BLaER1 treated with 17β-estradiol and CSF1 and Interleukin-3, amounts not matched to agents 10 nM and 100 nM (cell line): ENCODE measurements around the gene GATAD2A.
"Not testable (repeated sequence)": the region's sequence is repeated elsewhere in the genome, so short reads cannot be mapped to it uniquely, and the experiment has no call there.

Experiments
- H3K27ac ChIP-seq, 11 experiments: shearing (Covaris generic); formaldehyde crosslinking; 2 replicates each; pipeline ENCODE4 v1.8.1; 2022
- H3K27me3 ChIP-seq, 11 experiments: shearing (Covaris generic); formaldehyde crosslinking; 2 replicates each; pipeline ENCODE4 v1.8.1; 2022
- H3K36me3 ChIP-seq, 11 experiments: shearing (Covaris generic); formaldehyde crosslinking; 2 replicates each; pipeline ENCODE4 v1.8.1; 2022
- H3K4me1 ChIP-seq, 10 experiments: shearing (Covaris generic); formaldehyde crosslinking; 2 replicates each; pipeline ENCODE4 v1.8.1; 2022
- H3K4me2 ChIP-seq, 11 experiments: shearing (Covaris generic); formaldehyde crosslinking; 2 replicates each; pipeline ENCODE4 v1.8.1; 2022
- H3K4me3 ChIP-seq, 10 experiments: shearing (Covaris generic); formaldehyde crosslinking; 2 replicates each; pipeline ENCODE4 v1.8.1; 2022
- H3K9ac ChIP-seq, 11 experiments: shearing (Covaris generic); formaldehyde crosslinking; 2 replicates each; pipeline ENCODE4 v1.8.1; 2022
- H3K9me3 ChIP-seq, 11 experiments: shearing (Covaris generic); formaldehyde crosslinking; replicated peaks in 1 of 11; 2 replicates each; pipeline ENCODE4 v1.8.1; 2022
- H4K20me1 ChIP-seq, 11 experiments: shearing (Covaris generic); formaldehyde crosslinking; 2 replicates each; pipeline ENCODE4 v1.8.1; 2022
- Cebpa-rat ChIP-seq, 11 experiments: shearing (Covaris generic); IDR thresholded peaks; 2 replicates each; pipeline ENCODE4 v1.8.1; 2022

GATAD2A gene

GRCh38 chr19:19468424-19469050 is 63.1 kb downstream of the GATAD2A start:
- Histone ChIP-seq H3K4me2 (no peak overlapping the region), H3K27me3 (no peaks in the 10 kb centered on the region), H3K9ac (no peak overlapping the region), H3K9me3 (peaks cover 46 to 61% (median 58%) of the 10 kb centered on the region in 11 experiments), H3K27ac (no peak overlapping the region), H4K20me1 (peaks cover 30 to 93% (median 53%) of the 10 kb centered on the region in 11 experiments; a peak in 21 of 22 replicates), H3K4me3 (peak overlapping the region in 3 of 10 experiments; percentile 0 to 38 (median 5); a peak in 2 of 20 replicates), H3K4me1 (peaks cover 12 to 54% (median 37%) of the 10 kb centered on the region in 10 experiments; a peak in 19 of 20 replicates), H3K36me3 (peaks cover 72 to 99% (median 91%) of the 10 kb centered on the region in 11 experiments)
- no peak for TF ChIP-seq Cebpa-rat (IDR thresholded peaks at IDR 0.05)

DNA sequence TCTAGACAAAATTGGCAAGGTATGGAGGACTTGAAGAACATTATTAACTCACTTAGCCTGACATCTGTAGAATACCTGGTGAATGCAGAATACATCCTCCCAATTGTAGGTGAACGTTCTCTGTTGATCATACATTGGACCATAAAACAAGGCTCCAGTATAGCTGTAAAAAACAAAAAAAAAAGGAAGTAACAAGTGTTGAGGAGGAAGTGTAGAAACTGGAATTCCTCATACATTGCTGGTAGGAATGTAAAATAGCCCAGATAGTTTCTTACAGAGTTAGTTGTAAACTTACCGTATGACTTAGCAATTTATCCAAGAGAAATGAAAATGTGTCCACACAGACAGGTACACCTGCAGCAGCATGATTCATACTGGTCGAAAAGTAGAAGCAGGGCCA is 65.1 kb downstream of the GATAD2A start:
- peaks cover 74 to 99% (median 91%) of the 10 kb centered on the region in 11 experiments for H3K36me3 ChIP-seq

DNA sequence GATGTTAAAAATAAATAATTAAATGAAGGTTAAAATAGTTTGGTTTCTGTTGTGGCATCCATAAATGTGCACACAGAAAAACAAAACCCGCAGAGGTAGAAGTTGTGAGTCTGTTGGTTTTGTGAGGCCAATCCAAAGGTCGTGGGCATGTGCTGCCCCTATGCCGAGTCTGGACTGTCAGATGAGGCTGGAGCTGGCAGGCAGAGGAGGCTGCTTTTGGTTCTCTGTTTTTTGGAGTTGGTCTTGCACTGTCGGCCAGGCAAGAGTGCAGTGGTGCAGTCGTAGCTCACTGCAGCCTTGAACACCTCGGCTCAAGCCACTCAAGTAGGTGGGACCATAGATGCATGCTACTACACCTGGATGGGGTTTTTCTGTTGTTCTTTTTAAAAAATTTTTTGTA is 66.2 kb downstream of the GATAD2A start:
- Histone ChIP-seq H3K4me2 (peak overlapping the region in 3 of 11 experiments; percentile 19 to 43 (median 22); a peak in 4 of 22 replicates), H3K4me1 (peaks cover 27 to 72% (median 49%) of the 10 kb centered on the region in 10 experiments), H3K36me3 (peaks cover 68 to 99% (median 91%) of the 10 kb centered on the region in 11 experiments), H3K27me3 (no peaks in the 10 kb centered on the region), H3K27ac (no peak overlapping the region; a peak in 1 of 22 replicates), H3K4me3 (no peak overlapping the region), H3K9ac (no peak overlapping the region), H4K20me1 (peaks cover 51 to 93% (median 67%) of the 10 kb centered on the region in 11 experiments; a peak in 21 of 22 replicates), H3K9me3 (peaks cover 30 to 31% (median 30%) of the 10 kb centered on the region in 11 experiments)
- no peak for TF ChIP-seq Cebpa-rat (IDR thresholded peaks at IDR 0.05)

More for the DNA sequence above, 65.1 kb downstream of the GATAD2A start:
- Histone ChIP-seq H3K4me2 (peak overlapping the region in 6 of 11 experiments; percentile 32 to 83 (median 66); a peak in 11 of 22 replicates), H3K4me1 (peaks cover 27 to 61% (median 49%) of the 10 kb centered on the region in 10 experiments), H4K20me1 (peaks cover 41 to 93% (median 56%) of the 10 kb centered on the region in 11 experiments; a peak in 21 of 22 replicates), H3K4me3 (no peak overlapping the region), H3K9me3 (peaks cover 41 to 42% (median 42%) of the 10 kb centered on the region in 11 experiments), H3K27ac (peak overlapping the region in 4 of 11 experiments; percentile 3 to 57 (median 28); a peak in 4 of 22 replicates), H3K9ac (no peak overlapping the region; a peak in 1 of 22 replicates), H3K27me3 (no peaks in the 10 kb centered on the region)
- TF ChIP-seq Cebpa-rat (IDR thresholded peaks at IDR 0.05) = no peak

DNA sequence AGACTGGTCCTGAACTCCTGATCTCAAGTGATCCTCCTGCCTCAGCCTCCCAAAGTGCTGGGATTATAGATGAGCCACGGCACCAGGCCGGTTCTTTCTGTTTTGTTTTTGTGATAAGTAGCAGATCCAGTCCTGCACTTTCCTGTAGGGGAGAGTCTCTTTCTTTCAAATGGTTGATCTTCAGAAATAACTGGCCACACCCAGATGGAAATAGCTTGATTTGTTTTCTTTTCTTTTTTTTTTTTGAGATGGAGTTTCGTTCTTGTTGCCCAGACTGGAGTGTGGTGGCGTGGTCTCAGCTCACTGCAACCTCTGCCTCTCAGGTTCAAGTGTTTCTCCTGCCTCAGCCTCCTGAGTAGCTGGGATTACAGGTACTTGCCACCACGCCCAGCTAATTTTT is 66.6 kb downstream of the GATAD2A start:
- peak overlapping the region in 4 of 11 experiments; percentile 0 to 43 (median 20); a peak in 5 of 22 replicates for H3K4me2 ChIP-seq
- peaks cover 55 to 94% (median 71%) of the 10 kb centered on the region in 11 experiments; a peak in 21 of 22 replicates for H4K20me1 ChIP-seq

GRCh38 chr19:19475015-19475765 is 69.7 kb downstream of the GATAD2A start:
- H3K4me1 ChIP-seq = peaks cover 41 to 84% (median 64%) of the 10 kb centered on the region in 10 experiments
- H3K4me2 ChIP-seq = peak overlapping the region in 3 of 11 experiments; percentile 6 to 51 (median 39); a peak in 3 of 22 replicates
- no peak for TF ChIP-seq Cebpa-rat (IDR thresholded peaks at IDR 0.05)
- H3K9ac ChIP-seq = peak overlapping the region in 4 of 11 experiments; percentile 11 to 51 (median 29); a peak in 4 of 22 replicates
- peaks cover 85 to 100% (median 99%) of the 10 kb centered on the region in 11 experiments; a peak in 21 of 22 replicates for H4K20me1 ChIP-seq
- H3K4me3 ChIP-seq = no peak overlapping the region
- no peaks in the 10 kb centered on the region for H3K27me3 ChIP-seq
- no peaks in the 10 kb centered on the region for H3K9me3 ChIP-seq
- H3K36me3 ChIP-seq = peaks cover 72 to 100% (median 93%) of the 10 kb centered on the region in 11 experiments
- peak overlapping the region in 5 of 11 experiments; percentile 12 to 41 (median 24); a peak in 9 of 22 replicates for H3K27ac ChIP-seq

More for the DNA sequence above, 66.6 kb downstream of the GATAD2A start:
- peaks cover 26 to 27% (median 26%) of the 10 kb centered on the region in 11 experiments for H3K9me3 ChIP-seq
- not testable (repeated sequence) for H3K27me3 ChIP-seq, H3K9ac ChIP-seq, H3K27ac ChIP-seq, H3K4me3 ChIP-seq
- peaks cover 68 to 99% (median 91%) of the 10 kb centered on the region in 11 experiments for H3K36me3 ChIP-seq
- peaks cover 27 to 76% (median 49%) of the 10 kb centered on the region in 10 experiments for H3K4me1 ChIP-seq

DNA sequence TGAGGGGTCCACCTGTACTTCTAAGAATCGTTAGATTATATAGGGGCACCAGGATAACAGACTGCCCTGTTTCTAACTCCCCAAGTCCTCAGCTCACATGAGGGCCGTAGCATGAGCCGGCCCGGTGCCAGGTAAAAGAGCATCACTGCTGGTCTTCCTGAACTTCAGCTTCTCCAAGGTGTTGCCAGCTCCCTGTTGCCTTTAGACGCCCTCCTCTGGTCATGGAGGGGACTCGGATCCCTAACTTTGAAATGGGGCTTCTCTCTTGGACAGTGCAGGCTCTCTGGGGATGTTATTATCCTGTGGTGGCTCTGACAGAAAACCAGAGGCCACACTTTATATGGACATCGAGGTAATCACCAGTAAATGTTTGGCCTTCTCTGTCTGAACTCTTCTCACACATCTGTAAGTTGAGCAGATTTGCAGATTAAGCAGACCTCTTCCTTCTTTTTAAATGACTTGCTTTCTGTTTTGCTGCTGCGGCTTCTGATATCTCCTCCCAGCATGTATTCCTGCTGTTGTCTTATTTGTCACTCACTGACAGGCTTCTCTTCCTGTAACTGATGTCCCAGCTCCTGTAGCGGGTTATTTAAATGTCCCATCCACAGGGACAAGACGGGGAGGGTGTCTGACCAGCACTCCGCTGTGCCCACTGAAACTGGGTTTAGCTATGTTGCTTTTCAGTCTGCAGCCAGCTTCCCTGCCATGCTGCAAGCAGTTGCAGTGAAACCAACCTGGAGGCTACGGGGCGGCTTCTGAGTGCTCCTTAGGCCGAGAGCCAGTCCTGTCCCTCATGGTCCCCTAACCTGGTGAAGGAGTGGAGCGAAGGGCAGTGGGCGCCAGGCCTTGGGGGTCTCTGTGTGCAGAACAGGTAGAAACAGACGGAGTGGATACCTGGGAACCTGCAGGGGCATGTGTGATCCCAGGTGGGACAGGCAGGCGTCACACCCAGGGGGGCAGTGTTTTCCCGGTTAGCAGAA is 70.7 kb downstream of the GATAD2A start:
- Histone ChIP-seq H3K9me3 (no peaks in the 10 kb centered on the region), H3K4me2 (peak overlapping the region in 2 of 11 experiments; percentile 6 to 39; a peak in 3 of 22 replicates), H3K27me3 (no peaks in the 10 kb centered on the region), H3K4me1 (peaks cover 51 to 81% (median 67%) of the 10 kb centered on the region in 10 experiments), H3K4me3 (no peak overlapping the region), H3K9ac (peak overlapping the region in 4 of 11 experiments; percentile 3 to 51 (median 18); a peak in 3 of 22 replicates), H3K36me3 (peaks cover 81 to 100% (median 95%) of the 10 kb centered on the region in 11 experiments), H3K27ac (no peak overlapping the region; a peak in 2 of 22 replicates), H4K20me1 (peaks cover 90 to 100% (median 100%) of the 10 kb centered on the region in 11 experiments; a peak in 21 of 22 replicates)
- no peak for TF ChIP-seq Cebpa-rat (IDR thresholded peaks at IDR 0.05)

GRCh38 chr19:19477705-19478383 is 72.4 kb downstream of the GATAD2A start:
- TF ChIP-seq Cebpa-rat (IDR thresholded peaks at IDR 0.05) = no peak
- Histone ChIP-seq H3K27ac (no peak overlapping the region; a peak in 1 of 22 replicates), H3K4me2 (no peak overlapping the region), H4K20me1 (peaks cover 94 to 100% (median 100%) of the 10 kb centered on the region in 11 experiments; a peak in 21 of 22 replicates), H3K27me3 (no peaks in the 10 kb centered on the region), H3K4me3 (no peak overlapping the region), H3K9me3 (no peaks in the 10 kb centered on the region), H3K4me1 (peaks cover 51 to 82% (median 71%) of the 10 kb centered on the region in 10 experiments), H3K9ac (no peak overlapping the region), H3K36me3 (peaks cover 84 to 100% (median 98%) of the 10 kb centered on the region in 11 experiments)
